Measurements from ENCODE around the gene ELFN1.

ELFN1 gene

GRCh38 chr7:1669064-1669951 is 769 bp upstream of the ELFN1 start:
- TF ChIP-seq, protein P1, sequence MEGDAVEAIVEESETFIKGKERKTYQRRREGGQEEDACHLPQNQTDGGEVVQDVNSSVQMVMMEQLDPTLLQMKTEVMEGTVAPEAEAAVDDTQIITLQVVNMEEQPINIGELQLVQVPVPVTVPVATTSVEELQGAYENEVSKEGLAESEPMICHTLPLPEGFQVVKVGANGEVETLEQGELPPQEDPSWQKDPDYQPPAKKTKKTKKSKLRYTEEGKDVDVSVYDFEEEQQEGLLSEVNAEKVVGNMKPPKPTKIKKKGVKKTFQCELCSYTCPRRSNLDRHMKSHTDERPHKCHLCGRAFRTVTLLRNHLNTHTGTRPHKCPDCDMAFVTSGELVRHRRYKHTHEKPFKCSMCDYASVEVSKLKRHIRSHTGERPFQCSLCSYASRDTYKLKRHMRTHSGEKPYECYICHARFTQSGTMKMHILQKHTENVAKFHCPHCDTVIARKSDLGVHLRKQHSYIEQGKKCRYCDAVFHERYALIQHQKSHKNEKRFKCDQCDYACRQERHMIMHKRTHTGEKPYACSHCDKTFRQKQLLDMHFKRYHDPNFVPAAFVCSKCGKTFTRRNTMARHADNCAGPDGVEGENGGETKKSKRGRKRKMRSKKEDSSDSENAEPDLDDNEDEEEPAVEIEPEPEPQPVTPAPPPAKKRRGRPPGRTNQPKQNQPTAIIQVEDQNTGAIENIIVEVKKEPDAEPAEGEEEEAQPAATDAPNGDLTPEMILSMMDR (IDR thresholded peaks at IDR 0.05; ENCODE audit: low read depth, low read length) = no peak
- DNase-seq (ENCODE audit: extremely low read depth, low read depth) = no peak

GRCh38 chr7:1670894-1671593 is 967 bp downstream of the ELFN1 start:
- TF ChIP-seq, protein P1 (IDR thresholded peaks at IDR 0.05; ENCODE audit: low read depth, low read length) = no peak
- DNase-seq (ENCODE audit: extremely low read depth, low read depth) = no peak

GRCh38 chr7:1671594-1672451 is 1.7 kb downstream of the ELFN1 start:
- no peak for DNase-seq (ENCODE audit: extremely low read depth, low read depth)
- TF ChIP-seq, protein P1 (IDR thresholded peaks at IDR 0.05; ENCODE audit: low read depth, low read length) = no peak

DNA sequence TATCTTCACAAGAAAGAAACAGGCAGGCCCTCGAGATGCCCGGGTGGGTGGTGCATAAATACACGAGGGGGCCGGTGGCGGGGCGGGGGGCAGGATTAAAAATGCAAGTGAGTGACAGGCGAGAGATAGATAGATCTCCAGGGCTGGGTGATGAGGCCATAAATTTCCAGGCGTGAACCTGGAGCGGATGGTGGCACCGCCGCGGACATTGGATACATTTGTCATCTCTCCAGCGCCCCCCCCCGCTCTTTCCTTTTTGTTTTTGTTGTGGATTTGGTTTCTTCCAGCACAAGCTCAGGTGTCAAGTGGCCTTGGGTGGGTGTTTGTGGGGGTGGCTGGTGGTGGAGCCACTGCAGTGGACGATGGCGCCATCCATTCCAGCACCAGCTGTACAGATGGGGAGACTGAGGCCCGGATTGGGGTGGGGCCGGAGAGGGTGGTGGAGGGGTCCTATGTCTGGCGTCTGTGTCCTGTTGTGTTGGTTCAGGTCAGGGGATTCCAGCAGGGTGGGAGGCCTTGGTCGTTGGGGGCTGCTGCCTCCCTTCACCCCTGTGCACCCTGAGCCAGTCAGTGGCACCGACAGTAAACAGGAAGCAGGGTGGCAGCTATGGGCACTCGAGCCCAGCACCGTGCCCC is 2.9 kb downstream of the ELFN1 start:
- no peak for DNase-seq (ENCODE audit: extremely low read depth, low read depth)
- TF ChIP-seq, protein P1 (IDR thresholded peaks at IDR 0.05; ENCODE audit: low read depth, low read length) = no peak

DNA sequence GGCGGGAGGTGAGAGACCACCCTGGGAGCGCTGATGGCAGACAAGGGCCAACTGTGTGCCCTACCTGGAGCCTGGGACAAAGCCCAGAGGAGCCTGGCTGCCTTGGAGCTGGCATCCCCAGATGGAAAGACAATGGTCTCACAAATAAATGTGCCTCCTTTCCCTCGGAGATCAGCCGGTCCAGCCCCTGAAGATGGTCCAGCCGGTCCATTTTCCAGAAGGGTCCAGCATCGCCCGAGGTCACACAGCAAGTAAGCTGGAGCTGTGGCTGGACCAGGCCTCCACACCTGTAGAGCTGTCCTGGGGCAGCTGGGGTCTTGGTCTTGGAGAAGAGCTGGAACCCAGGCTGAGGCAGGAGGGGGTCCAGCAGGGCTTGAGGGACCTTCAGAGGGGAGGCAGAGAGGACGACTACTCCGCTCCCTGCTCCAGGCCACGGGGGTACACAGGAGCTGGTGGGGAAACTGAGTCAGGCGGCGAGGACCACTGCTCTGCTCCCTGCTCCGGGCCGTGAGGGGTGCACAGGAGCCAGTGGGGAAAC is 3.6 kb downstream of the ELFN1 start:
- no peak for DNase-seq (ENCODE audit: extremely low read depth, low read depth)
- TF ChIP-seq, protein P1 (IDR thresholded peaks at IDR 0.05; ENCODE audit: low read depth, low read length) = no peak

- TF ChIP-seq, protein P1 (IDR thresholded peaks at IDR 0.05; ENCODE audit: low read depth, low read length) = no peak
- no peak for DNase-seq (ENCODE audit: extremely low read depth, low read depth)
Observed at GRCh38 chr7:1674161-1675035, 4.3 kb downstream of the ELFN1 start.

Data from AG09319 (cell line).